Activated naive CD8-positive, alpha-beta T cell (primary cell): Measurements from ENCODE around the gene KCNT2.
"Not testable (repeated sequence)": the region's sequence is repeated elsewhere in the genome, so short reads cannot be mapped to it uniquely, and the experiment has no call there.

Experiments used
- H3K27ac Mint-ChIP-seq: one replicate; pipeline ENCODE4 v1.8.0; 2021; ENCODE audit warnings: mixed read lengths
- H3K27me3 Mint-ChIP-seq: one replicate; pipeline ENCODE4 v1.8.0; 2021; ENCODE audit warnings: mixed read lengths
- H3K36me3 Mint-ChIP-seq: one replicate; pipeline ENCODE4 v1.8.0; 2021; ENCODE audit warnings: mixed read lengths
- H3K4me1 Mint-ChIP-seq: one replicate; pipeline ENCODE4 v1.8.0; 2021; ENCODE audit warnings: low read depth, mixed read lengths
- H3K4me3 Mint-ChIP-seq: one replicate; pipeline ENCODE4 v1.8.0; 2021; ENCODE audit warnings: mild to moderate bottlenecking, mixed read lengths
- H3K9me3 Mint-ChIP-seq: one replicate; pipeline ENCODE4 v1.8.0; 2021; ENCODE audit warnings: low read depth, mixed read lengths

Gene KCNT2

GRCh38 chr1:196263086-196263485 lies 345.2 kb downstream of the KCNT2 start:
- not testable (repeated sequence) for H3K27ac Mint-ChIP-seq, H3K36me3 Mint-ChIP-seq, H3K4me3 Mint-ChIP-seq, H3K27me3 Mint-ChIP-seq, H3K9me3 Mint-ChIP-seq, H3K4me1 Mint-ChIP-seq

- peaks cover 6% of the 10 kb centered on the region for H3K9me3 Mint-ChIP-seq
- H3K4me3 Mint-ChIP-seq, result no peak overlapping the region
- no peak overlapping the region for H3K27ac Mint-ChIP-seq
Observed at GRCh38 chr1:196260270-196260669, 348.0 kb downstream of the KCNT2 start.

GRCh38 chr1:196259316-196259715 lies 348.9 kb downstream of the KCNT2 start:
- peaks cover 6% of the 10 kb centered on the region for H3K9me3 Mint-ChIP-seq
- H3K36me3 Mint-ChIP-seq, result no peaks in the 10 kb centered on the region
- H3K27me3 Mint-ChIP-seq, result no peaks in the 10 kb centered on the region
- no peak overlapping the region for H3K27ac Mint-ChIP-seq
- H3K4me3 Mint-ChIP-seq, result no peak overlapping the region
- no peaks in the 10 kb centered on the region for H3K4me1 Mint-ChIP-seq

More at GRCh38 chr1:196260270-196260669, 348.0 kb downstream of the KCNT2 start:
- Mint-ChIP-seq H3K27me3 (no peaks in the 10 kb centered on the region), H3K36me3 (no peaks in the 10 kb centered on the region), H3K4me1 (no peaks in the 10 kb centered on the region)

- H3K4me1 Mint-ChIP-seq, result no peaks in the 10 kb centered on the region
- no peaks in the 10 kb centered on the region for H3K9me3 Mint-ChIP-seq
- H3K36me3 Mint-ChIP-seq, result no peaks in the 10 kb centered on the region
- no peaks in the 10 kb centered on the region for H3K27me3 Mint-ChIP-seq
- H3K4me3 Mint-ChIP-seq, result no peak overlapping the region
- no peak overlapping the region for H3K27ac Mint-ChIP-seq
Observed at GRCh38 chr1:196255762-196256161, 352.5 kb downstream of the KCNT2 start.

GRCh38 chr1:196229546-196229945 lies 378.7 kb downstream of the KCNT2 start:
- H3K4me3 Mint-ChIP-seq, result no peak overlapping the region
- no peaks in the 10 kb centered on the region for H3K4me1 Mint-ChIP-seq
- H3K9me3 Mint-ChIP-seq, result peaks cover 4% of the 10 kb centered on the region
- H3K27me3 Mint-ChIP-seq, result no peaks in the 10 kb centered on the region
- no peaks in the 10 kb centered on the region for H3K36me3 Mint-ChIP-seq
- no peak overlapping the region for H3K27ac Mint-ChIP-seq

- Mint-ChIP-seq H3K36me3 (no peaks in the 10 kb centered on the region), H3K4me3 (no peak overlapping the region), H3K27me3 (no peaks in the 10 kb centered on the region), H3K4me1 (no peaks in the 10 kb centered on the region), H3K9me3 (no peaks in the 10 kb centered on the region), H3K27ac (no peak overlapping the region)
Observed at GRCh38 chr1:196214866-196215265, 393.4 kb downstream of the KCNT2 start.

- Mint-ChIP-seq H3K4me3 (no peak overlapping the region), H3K27ac (no peak overlapping the region), H3K9me3 (peaks cover 4% of the 10 kb centered on the region), H3K36me3 (no peaks in the 10 kb centered on the region), H3K27me3 (peaks cover 2% of the 10 kb centered on the region), H3K4me1 (no peaks in the 10 kb centered on the region)
Observed at GRCh38 chr1:196209983-196210382, 398.3 kb downstream of the KCNT2 start.

- Mint-ChIP-seq H3K36me3 (no peaks in the 10 kb centered on the region), H3K4me1 (no peaks in the 10 kb centered on the region), H3K27ac (no peak overlapping the region), H3K4me3 (no peak overlapping the region), H3K9me3 (peaks cover 4% of the 10 kb centered on the region), H3K27me3 (peaks cover 2% of the 10 kb centered on the region)
Observed at GRCh38 chr1:196209265-196209664, 399.0 kb downstream of the KCNT2 start.

- Mint-ChIP-seq H3K36me3 (no peaks in the 10 kb centered on the region), H3K27ac (no peak overlapping the region), H3K9me3 (peaks cover 4% of the 10 kb centered on the region), H3K27me3 (peaks cover 2% of the 10 kb centered on the region), H3K4me3 (no peak overlapping the region), H3K4me1 (no peaks in the 10 kb centered on the region)
Observed at GRCh38 chr1:196207612-196208217, 400.5 kb downstream of the KCNT2 start.

GRCh38 chr1:196205882-196206281 lies 402.4 kb downstream of the KCNT2 start:
- H3K4me3 Mint-ChIP-seq, result no peak overlapping the region
- peaks cover 4% of the 10 kb centered on the region for H3K9me3 Mint-ChIP-seq
- no peak overlapping the region for H3K27ac Mint-ChIP-seq
- no peaks in the 10 kb centered on the region for H3K4me1 Mint-ChIP-seq
- H3K36me3 Mint-ChIP-seq, result no peaks in the 10 kb centered on the region
- H3K27me3 Mint-ChIP-seq, result peaks cover 2% of the 10 kb centered on the region

- Mint-ChIP-seq H3K27ac (no peak overlapping the region), H3K4me3 (no peak overlapping the region), H3K36me3 (no peaks in the 10 kb centered on the region), H3K9me3 (peaks cover 3% of the 10 kb centered on the region), H3K4me1 (no peaks in the 10 kb centered on the region), H3K27me3 (no peaks in the 10 kb centered on the region)
Observed at GRCh38 chr1:196196486-196196885, 411.8 kb downstream of the KCNT2 start.

- no peak overlapping the region for H3K4me3 Mint-ChIP-seq
- no peak overlapping the region for H3K27ac Mint-ChIP-seq
- no peaks in the 10 kb centered on the region for H3K27me3 Mint-ChIP-seq
- H3K9me3 Mint-ChIP-seq, result peaks cover 8% of the 10 kb centered on the region
- H3K36me3 Mint-ChIP-seq, result no peaks in the 10 kb centered on the region
- no peaks in the 10 kb centered on the region for H3K4me1 Mint-ChIP-seq
Observed at GRCh38 chr1:196193896-196194559, 414.2 kb downstream of the KCNT2 start.

- no peak overlapping the region for H3K27ac Mint-ChIP-seq
- H3K36me3 Mint-ChIP-seq, result no peaks in the 10 kb centered on the region
- H3K27me3 Mint-ChIP-seq, result no peaks in the 10 kb centered on the region
- no peak overlapping the region for H3K4me3 Mint-ChIP-seq
- no peaks in the 10 kb centered on the region for H3K4me1 Mint-ChIP-seq
- peaks cover 8% of the 10 kb centered on the region for H3K9me3 Mint-ChIP-seq
Observed at GRCh38 chr1:196183941-196184340, 424.3 kb downstream of the KCNT2 start.

GRCh38 chr1:196181594-196181878 lies 426.7 kb downstream of the KCNT2 start:
- Mint-ChIP-seq H3K4me3 (no peak overlapping the region), H3K4me1 (no peaks in the 10 kb centered on the region), H3K27me3 (no peaks in the 10 kb centered on the region), H3K27ac (no peak overlapping the region), H3K36me3 (no peaks in the 10 kb centered on the region), H3K9me3 (peaks cover 8% of the 10 kb centered on the region)

GRCh38 chr1:196180847-196181593 lies 427.2 kb downstream of the KCNT2 start:
- Mint-ChIP-seq H3K4me3 (no peak overlapping the region), H3K27me3 (no peaks in the 10 kb centered on the region), H3K4me1 (no peaks in the 10 kb centered on the region), H3K27ac (no peak overlapping the region), H3K36me3 (no peaks in the 10 kb centered on the region), H3K9me3 (peaks cover 6% of the 10 kb centered on the region)
